H1 (cell line): ENCODE results near the gene BMF. TPM values are rescaled to one million over a fixed set of nuclear protein-coding genes. Genes with fewer than 3 reads are reported as not detected.

Source experiments
- CTBP2 ChIP-seq: IDR thresholded peaks from 2 replicates; pipeline ENCODE4 v1.7.0; 2011; ENCODE audit warnings: borderline replicate concordance, mild to moderate bottlenecking, moderate library complexity, mixed read lengths, low read length; ENCODE audit not compliant: insufficient read depth, insufficient read length
- GTF2F1 ChIP-seq: IDR thresholded peaks from 2 replicates; pipeline ENCODE4 v1.6.1; 2012; ENCODE audit warnings: low read depth, low read length, improper control_type of control experiment, borderline replicate concordance
- KDM5A ChIP-seq: fragments of 200-600 bp; IDR thresholded peaks from 2 replicates; pipeline ENCODE4 v1.7.1; 2012; ENCODE audit warnings: mild to moderate bottlenecking, low read length, inconsistent platforms, mixed read lengths
- RXRA ChIP-seq: IDR thresholded peaks from 2 replicates; pipeline ENCODE4 v1.6.1; 2011; ENCODE audit warnings: low read depth, mild to moderate bottlenecking, low read length, moderate library complexity; ENCODE audit not compliant: insufficient read depth
- TCF12 ChIP-seq: IDR thresholded peaks from 2 replicates; pipeline ENCODE4 v1.6.1; 2011; ENCODE audit warnings: low read depth, mild to moderate bottlenecking, low read length
- polyA plus RNA-seq, 7 experiments: library from polyadenylated mRNA; depleted of rRNA in 3 of 7; stranded (reverse) in 5 of 7; unstranded in 2 of 7; fragments of >200 nt in 5 of 7; fragments of 200-250 nt in 2 of 7; gene quantifications; 1 replicate in 5 of 7; 2 replicates in 1 of 7; 4 replicates in 1 of 7; pipeline versions ENCODE4 v1.2.1 to v1.2.3, GENCODE V29; 2011 to 2013; ENCODE audit warnings: missing spikeins in 2 of 7, mixed read lengths in 2 of 7
- total RNA-seq: library from RNA; stranded (reverse); fragmentation: NEBNext Ultra II Directional; extraction: Animal tissue kit (Norgen Biotek cat#: 25700); gene quantifications from 2 replicates; pipeline ENCODE4 v1.2.1, GENCODE V29; 2021

Gene BMF
- total and polyA plus RNA-seq, 2 of the 8 experiments (the other 6 are each of a cell fraction or from before 2014, with no cell fraction given): 21.2 to 24.2 TPM

DNA sequence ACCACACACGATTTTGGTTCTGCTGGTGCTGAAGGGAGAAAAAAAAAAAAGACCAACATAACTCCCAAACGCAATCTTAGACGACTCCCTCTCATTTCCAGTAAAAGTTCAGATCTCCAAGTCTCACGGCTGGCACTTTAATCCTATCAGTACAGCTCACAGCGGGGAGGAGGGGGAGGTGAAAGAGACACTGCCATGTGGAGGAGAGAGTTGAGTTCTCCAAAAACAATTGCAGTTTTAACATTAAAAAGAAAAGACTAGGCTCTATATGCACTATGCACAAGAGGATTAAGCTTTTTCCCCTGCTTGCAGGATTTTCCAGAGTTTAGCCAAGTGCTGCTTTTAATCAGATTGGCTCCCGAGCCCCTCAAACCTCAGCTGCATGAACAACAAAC, 16.8 kb downstream of the BMF start (continued):
- no peak for TF ChIP-seq GTF2F1
- no peak for TF ChIP-seq RXRA
- no peak for TF ChIP-seq TCF12
- peak; percentile 21 for TF ChIP-seq CTBP2
- TF ChIP-seq KDM5A: no peak
